ENCODE measurements around the gene GGA2.
"Not testable (repeated sequence)": the region's sequence is repeated elsewhere in the genome, so short reads cannot be mapped to it uniquely, and the experiment has no call there.

GGA2 gene

GRCh38 chr16:23476289-23476688, 34.0 kb downstream of the GGA2 start:
- no peak for DNase-seq (ENCODE audit: low read depth in 2 of 2)

GRCh38 chr16:23469814-23470213, 40.5 kb downstream of the GGA2 start:
- DNase-seq (ENCODE audit: low read depth in 2 of 2) = no peak

- DNase-seq (ENCODE audit: low read depth in 2 of 2) = no peak
These were observed 44.0 kb downstream of the GGA2 start for GRCh38 chr16:23466162-23466885.

- DNase-seq (ENCODE audit: low read depth in 2 of 2) = no peak
These were observed 45.1 kb downstream of the GGA2 start for GRCh38 chr16:23465179-23465578.

- no peak for DNase-seq (ENCODE audit: low read depth in 2 of 2)
These were observed 46.1 kb downstream of the GGA2 start for GRCh38 chr16:23464196-23464595.

- not testable (repeated sequence) for DNase-seq (ENCODE audit: low read depth in 2 of 2)
These were observed 47.3 kb downstream of the GGA2 start for GRCh38 chr16:23462994-23463393.

- no peak for DNase-seq (ENCODE audit: low read depth in 2 of 2)
These were observed 56.8 kb downstream of the GGA2 start for GRCh38 chr16:23453338-23454052.

- DNase-seq (ENCODE audit: low read depth in 2 of 2) = peak; percentile 64 to 66
These were observed 57.5 kb downstream of the GGA2 start, which contains the start of gene COG7 for GRCh38 chr16:23452572-23453337. TSS of gene COG7 (minus strand) at chr16:23453189. CDS start at chr16:23452994, 195 bp downstream.

GRCh38 chr16:23452221-23452571, 58.1 kb downstream of the GGA2 start:
- no peak for DNase-seq (ENCODE audit: low read depth in 2 of 2)

GRCh38 chr16:23448392-23448791, 61.9 kb downstream of the GGA2 start:
- DNase-seq (ENCODE audit: low read depth in 2 of 2) = no peak

GRCh38 chr16:23437542-23437941, 72.8 kb downstream of the GGA2 start:
- not testable (repeated sequence) for DNase-seq (ENCODE audit: low read depth in 2 of 2)

- DNase-seq (ENCODE audit: low read depth in 2 of 2) = no peak
These were observed 73.3 kb downstream of the GGA2 start for GRCh38 chr16:23436951-23437350.

GRCh38 chr16:23435500-23435899, 74.8 kb downstream of the GGA2 start:
- peak in 1 of 2 donors; percentile 19 for DNase-seq (ENCODE audit: low read depth in 2 of 2)

GRCh38 chr16:23434380-23434779, 75.9 kb downstream of the GGA2 start:
- DNase-seq (ENCODE audit: low read depth in 2 of 2) = no peak

GRCh38 chr16:23433261-23433920, 76.9 kb downstream of the GGA2 start:
- DNase-seq (ENCODE audit: low read depth in 2 of 2) = no peak

- DNase-seq (ENCODE audit: low read depth in 2 of 2) = no peak
These were observed 77.8 kb downstream of the GGA2 start for GRCh38 chr16:23432176-23433128.

GRCh38 chr16:23428351-23428750, 81.9 kb downstream of the GGA2 start:
- no peak for DNase-seq (ENCODE audit: low read depth in 2 of 2)

- DNase-seq (ENCODE audit: low read depth in 2 of 2) = no peak
These were observed 85.9 kb downstream of the GGA2 start for GRCh38 chr16:23424292-23424958.

GRCh38 chr16:23423496-23424049, 86.7 kb downstream of the GGA2 start:
- no peak for DNase-seq (ENCODE audit: low read depth in 2 of 2)

- DNase-seq (ENCODE audit: low read depth in 2 of 2) = no peak
These were observed 90.3 kb downstream of the GGA2 start for GRCh38 chr16:23420011-23420410.

Data from stimulated activated CD8-positive, alpha-beta memory T cell treated with anti-CD3 and anti-CD28 coated beads, Interleukin-15, amount 100 ng/mL, for 4 hours (primary cell).